GM21526 (cell line): ENCODE results near the gene CNKSR1.
"Not testable (repeated sequence)": the region's sequence is repeated elsewhere in the genome, so short reads cannot be mapped to it uniquely, and the experiment has no call there.

Source experiments
- ATAC-seq: cut with Tn5 transposase; IDR thresholded peaks from one replicate; pipeline ENCODE4 v1.9.1; 2021; ENCODE audit warnings: moderate library complexity; ENCODE audit not compliant: unreplicated experiment, low FRiP score

CNKSR1 gene

DNA sequence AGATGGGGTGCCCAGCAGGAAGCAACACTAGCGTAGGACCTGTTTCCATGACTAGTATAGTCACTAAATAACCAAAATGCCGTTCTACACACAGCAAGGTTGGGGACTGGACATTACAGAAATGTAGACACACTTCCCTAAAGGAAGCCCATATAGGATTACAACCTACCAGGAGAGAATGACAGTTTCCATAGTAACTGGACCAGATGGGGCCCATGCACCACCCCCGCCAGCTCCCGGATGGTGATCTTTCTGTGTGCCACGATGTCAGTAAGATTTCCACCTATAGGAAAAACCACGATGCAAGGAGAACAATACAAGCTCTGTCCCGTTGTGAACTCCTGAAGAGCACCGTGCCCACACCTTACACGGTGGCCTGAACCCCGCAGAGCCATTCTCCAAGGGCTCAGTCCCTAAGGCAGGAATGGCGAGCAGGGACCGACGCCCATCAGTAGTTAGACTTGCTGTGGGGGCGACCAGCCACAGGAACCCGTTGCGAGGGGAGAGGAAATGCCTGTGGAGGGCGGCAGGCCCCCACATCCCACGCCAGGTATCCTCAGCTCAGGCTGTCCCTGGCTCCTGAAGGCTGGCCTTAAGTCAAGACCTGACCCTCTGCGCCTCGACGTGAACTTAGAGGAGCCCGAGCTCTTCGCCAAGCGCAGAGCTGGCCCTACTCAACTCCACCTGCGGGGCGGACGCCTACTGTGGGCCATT is 43.1 kb downstream of the CNKSR1 start:
- no peak for ATAC-seq

DNA sequence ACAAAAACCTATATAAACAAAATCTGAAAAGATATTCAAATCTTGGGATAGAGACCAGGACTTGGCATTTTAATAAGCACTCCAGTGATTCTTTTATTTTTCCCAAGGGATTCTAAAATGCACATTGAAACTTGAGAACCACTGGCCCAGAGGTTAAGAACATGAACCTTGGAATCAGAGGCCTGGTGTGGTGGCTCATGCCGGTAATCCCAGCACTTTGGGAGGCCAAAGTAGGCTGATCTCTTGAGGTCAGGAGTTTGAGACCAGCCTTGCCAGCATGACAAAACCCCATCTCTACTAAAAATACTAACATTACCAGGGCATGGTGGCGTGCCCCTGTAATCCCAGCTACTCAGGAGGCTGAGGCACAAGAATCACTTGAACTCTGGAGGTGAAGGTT is 43.8 kb downstream of the CNKSR1 start:
- ATAC-seq = no peak

DNA sequence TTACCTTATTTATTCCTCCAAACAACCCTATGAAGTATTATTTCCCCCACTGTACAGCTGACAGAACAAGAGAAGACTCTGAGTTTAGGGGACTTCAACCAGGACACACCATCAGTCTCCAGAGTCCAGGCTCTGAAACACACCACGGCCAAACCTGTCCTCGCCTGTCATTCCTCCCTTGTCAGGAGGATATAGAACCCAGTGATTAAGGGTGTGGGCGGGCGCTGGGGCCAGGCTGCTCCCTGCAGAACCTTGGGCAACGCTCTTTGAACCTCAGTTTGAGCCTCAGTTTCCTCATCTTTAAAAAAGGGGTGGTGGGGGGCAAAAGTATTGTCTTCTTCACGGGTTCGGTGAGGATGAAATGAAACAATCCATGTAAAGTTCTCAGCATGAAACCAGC is 47.3 kb downstream of the CNKSR1 start:
- no peak for ATAC-seq

DNA sequence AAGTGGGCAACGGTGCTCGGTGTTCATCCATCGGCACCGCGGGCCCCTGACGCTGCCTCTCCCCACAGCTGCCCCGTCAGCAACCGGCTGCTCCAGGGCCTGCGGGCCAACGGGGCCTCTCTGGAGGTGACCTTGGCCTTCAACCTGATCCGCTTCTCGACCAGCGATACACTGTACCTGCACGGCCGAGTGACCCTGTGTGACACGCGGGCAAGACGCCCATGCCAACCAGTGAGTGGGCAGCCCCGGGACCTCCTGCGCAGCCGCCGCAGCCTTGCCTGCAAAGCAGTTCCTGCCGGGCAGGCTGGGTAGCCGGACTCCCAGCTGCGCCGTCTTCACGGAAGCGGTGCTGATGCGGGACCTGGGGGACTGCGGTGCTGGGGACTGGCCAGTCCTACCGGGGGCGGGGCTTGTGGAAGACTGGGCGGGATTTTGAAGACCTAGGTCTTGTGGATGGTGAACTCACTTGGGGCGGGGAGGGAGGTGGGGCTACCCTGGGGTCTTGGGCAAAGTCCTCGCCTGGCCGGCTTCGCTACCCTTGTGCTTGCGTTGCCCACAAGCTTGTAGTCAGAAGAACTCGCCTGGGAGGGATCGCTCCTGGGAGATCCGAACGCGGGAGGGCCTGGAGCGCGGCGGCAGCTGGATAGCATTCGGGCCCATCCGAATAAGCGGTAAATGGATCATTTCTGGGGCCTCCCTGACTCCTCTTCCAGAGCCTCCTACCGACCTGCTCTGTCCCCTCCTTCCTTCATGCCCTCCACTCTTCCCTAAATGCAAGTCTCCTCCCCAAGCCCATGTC is 47.9 kb downstream of the CNKSR1 start:
- ATAC-seq = no peak

DNA sequence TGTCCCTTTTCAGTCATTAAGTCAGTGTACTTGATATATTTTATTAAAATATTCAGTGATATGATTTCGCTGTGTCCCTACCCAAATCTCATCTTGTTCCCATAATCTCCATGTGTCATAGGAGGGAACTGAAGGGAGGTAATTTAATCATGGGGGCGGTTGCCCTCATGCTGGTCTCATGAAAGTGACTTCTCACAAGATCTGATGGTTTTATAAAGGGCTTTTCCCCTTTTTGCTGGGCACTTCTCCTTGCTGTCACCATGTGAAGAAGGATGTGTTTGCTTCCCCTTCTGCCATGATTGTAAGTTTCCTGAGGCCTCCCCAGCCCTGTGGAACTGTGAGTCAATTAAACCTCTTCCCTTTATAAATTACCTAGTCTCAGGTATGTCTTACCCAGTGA is 53.4 kb downstream of the CNKSR1 start:
- not testable (repeated sequence) for ATAC-seq

DNA sequence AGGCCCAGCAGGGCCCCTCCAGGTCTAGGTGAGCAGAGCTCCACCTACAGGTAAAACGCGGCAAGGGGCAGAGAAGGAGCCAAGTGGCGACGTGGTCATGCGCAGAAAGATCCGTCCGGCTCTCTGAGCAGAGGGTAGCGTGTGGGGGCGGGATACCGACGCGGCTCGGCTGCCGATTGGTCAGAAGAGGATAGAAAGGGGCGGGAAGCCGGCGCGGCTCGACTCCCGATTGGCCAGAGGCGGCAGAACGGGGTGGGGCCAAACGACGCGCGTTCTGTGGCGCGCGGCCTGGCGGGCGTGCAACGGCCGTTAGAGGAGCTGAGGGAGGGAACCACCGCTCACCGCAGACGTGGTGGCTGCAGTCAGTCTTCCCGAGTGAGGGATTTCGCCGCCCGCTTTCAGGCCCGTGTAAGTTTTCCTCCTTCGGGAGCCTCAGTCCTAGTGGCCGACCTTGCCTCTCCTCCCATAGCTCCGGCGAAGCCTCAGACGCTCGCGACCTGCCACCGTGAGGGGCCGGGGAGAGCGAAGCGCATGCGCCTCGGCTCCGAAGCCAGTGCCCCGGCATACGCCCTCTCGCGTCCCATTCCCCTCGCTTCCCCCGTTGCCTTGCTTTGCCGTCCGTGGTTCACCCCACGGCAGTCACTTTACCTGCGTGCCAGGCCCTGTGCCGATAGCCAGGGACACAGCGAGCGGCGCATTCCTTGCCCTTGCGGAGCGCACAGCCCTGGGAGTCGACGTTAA is 56.8 kb downstream of the CNKSR1 start, which contains the start of gene CEP85:
Gene CEP85, plus strand, starts transcription at position 298 of the 741 bp plus-strand sequence. CDS start 5,584 bp downstream, outside the sequence.
- peak; percentile 87 for ATAC-seq

DNA sequence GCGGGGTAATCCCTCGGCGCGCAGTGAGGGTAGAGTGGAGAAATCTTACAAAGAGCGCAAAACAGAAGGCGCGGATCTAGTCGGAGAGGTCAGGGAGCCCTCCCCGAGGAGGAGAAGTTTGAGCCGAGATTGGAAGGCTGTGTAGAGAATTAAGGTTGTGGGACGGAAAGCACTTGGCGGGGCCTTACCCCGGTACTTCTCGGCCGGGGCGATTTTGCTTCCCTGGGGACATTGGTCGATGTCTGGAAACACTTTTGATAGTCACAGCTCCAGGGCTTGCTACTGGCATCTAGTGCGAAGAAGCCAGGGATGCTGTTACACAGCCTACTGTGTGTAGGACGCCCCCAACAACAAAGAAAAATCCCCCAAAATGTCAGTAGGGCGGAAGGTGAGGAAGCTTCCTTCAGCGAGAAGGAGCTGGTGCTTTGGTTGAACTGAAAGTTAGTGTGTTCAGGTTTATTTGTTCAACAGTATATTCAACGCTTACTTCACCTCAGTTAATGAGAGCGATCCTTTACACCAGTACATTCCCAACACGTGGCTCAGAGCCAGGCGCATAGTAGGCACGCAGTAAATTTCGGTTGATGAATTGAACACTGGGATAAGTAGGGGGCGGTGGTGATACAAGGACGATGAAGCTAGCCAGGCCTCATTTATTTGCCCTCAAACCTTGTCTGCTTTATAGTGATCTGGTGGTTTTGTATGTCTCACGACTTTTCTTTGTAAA is 57.5 kb downstream of the CNKSR1 start:
- ATAC-seq = peak; percentile 7

DNA sequence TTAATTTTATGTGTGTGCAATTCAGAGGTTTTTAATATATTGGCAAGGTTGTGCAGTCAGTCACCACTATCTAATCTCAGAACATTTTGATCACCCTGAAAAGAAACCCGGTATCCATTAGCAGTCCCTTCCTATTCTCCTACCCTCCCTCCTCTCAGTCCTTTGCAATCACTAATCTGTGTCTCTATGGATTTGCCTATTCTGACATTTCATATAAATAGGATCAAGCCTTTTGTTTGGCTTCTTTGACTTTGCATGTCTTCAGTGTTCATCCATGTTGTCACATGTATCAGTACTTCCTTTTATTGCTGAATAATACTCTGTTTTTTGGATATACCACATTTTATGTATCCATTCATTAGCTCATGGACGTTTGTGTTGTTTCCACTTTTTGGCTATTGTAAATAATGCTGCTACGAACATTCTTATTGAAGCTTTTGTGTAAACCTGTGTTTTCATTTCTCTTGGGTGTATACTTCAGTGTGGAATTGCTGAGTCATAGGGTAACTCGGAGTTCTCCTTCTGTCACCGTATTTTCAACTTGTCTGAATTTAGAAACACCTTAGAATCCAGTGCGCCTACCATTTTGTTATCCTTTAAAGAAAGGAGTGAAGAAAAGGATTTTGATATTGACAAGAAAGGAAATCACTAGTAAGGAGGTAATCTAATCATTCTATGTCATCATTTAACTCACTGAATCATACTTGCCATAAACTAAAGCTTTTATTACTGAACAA is 60.1 kb downstream of the CNKSR1 start:
- no peak for ATAC-seq
